Loucy (cell line): ENCODE measurements around the gene BEGAIN.

Experiments used
- CTCF ChIP-seq: fragments of 200-600 bp; sonication (generic); conservative IDR thresholded peaks from 2 replicates; pipeline ENCODE4 v1.5.1; 2014; ENCODE audit warnings: mild to moderate bottlenecking, antibody characterized with exemption, low read length
- EZH2phosphoT487 ChIP-seq: fragments of 200-600 bp; IDR thresholded peaks from 2 replicates; pipeline ENCODE4 v1.6.1; 2018; ENCODE audit warnings: antibody characterized with exemption, mild to moderate bottlenecking, moderate library complexity, borderline replicate concordance

- TF ChIP-seq CTCF (no peak), EZH2phosphoT487 (no peak)
Observed at GRCh38 chr14:100601064-100601463, 13.8 kb upstream of the BEGAIN start.
